Measurements from ENCODE around the gene YWHAE.
"Not testable (repeated sequence)": the region's sequence is repeated elsewhere in the genome, so short reads cannot be mapped to it uniquely, and the experiment has no call there.

Gene YWHAE

DNA sequence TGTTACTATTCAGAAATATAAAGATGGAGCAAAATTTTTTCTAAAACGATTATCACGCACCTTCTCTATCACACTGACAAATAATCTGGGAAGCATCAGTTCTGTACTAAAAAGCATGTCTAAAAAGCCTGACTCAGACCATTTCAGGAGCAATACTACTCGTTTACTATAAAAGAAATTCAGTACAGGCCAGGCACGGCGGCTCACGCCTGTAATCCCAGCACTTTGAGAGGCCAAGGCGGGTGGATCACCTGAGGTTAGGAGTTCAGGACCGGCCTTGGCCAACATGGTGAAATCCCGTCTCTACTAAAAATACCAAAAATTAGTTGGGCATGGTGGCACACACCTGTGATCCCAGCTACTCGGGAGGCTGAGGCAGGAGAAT is 21.6 kb downstream of the YWHAE start:
- not testable (repeated sequence) for H3K14ac ChIP-seq (ENCODE audit: low read length); H3K9me3 ChIP-seq (replicated peaks in 1 of 2; ENCODE audit: control insufficient read depth in 2 of 2, insufficient read depth in 1 of 2, low read depth in 1 of 2, low read length in 2 of 2); H3K4me1 ChIP-seq (ENCODE audit: control insufficient read depth in 2 of 2, insufficient read depth in 1 of 2, low read depth in 1 of 2, low read length in 2 of 2); H3K9ac ChIP-seq (ENCODE audit: low read depth, low read length, poor library complexity); H2AFZ ChIP-seq (ENCODE audit: low read length); H3K23ac ChIP-seq (ENCODE audit: low read depth, low read length, poor library complexity); H3K4me3 ChIP-seq (ENCODE audit: low read length in 2 of 2); H2BK15ac ChIP-seq (ENCODE audit: low read length); H3K18ac ChIP-seq (ENCODE audit: low read length); H3K4ac ChIP-seq (ENCODE audit: low read length); H2BK5ac ChIP-seq (ENCODE audit: low read length); H4K8ac ChIP-seq (ENCODE audit: low read depth, low read length); H3K27me3 ChIP-seq (ENCODE audit: control insufficient read depth in 3 of 3, insufficient read depth in 3 of 3, low read depth in 1 of 3, low read length in 3 of 3); H3K79me1 ChIP-seq (ENCODE audit: low read depth, low read length); H2BK12ac ChIP-seq (ENCODE audit: low read length); H3K27ac ChIP-seq (replicated peaks; ENCODE audit: low read length); H4K91ac ChIP-seq (ENCODE audit: low read depth, low read length, poor library complexity); DNase-seq (ENCODE audit: low spot score); H2AK5ac ChIP-seq (ENCODE audit: low read depth, low read length); H3K4me2 ChIP-seq (ENCODE audit: insufficient read depth, low read length, poor library complexity, severe bottlenecking); H2BK120ac ChIP-seq (ENCODE audit: low read depth, low read length)
- H3K36me3 ChIP-seq (replicated peaks in 1 of 2; ENCODE audit: control insufficient read depth in 2 of 2, insufficient read depth in 2 of 2, low read length in 2 of 2) = peaks cover 9 to 94% of the 10 kb centered on the region in 2 donors
- no CpG with 5 or more reads among the region's 10 CpGs for WGBS, 2 donors (ENCODE audit: extremely low coverage in 2 of 2, insufficient read length in 2 of 2, insufficient replicate concordance in 1 of 2)

DNA sequence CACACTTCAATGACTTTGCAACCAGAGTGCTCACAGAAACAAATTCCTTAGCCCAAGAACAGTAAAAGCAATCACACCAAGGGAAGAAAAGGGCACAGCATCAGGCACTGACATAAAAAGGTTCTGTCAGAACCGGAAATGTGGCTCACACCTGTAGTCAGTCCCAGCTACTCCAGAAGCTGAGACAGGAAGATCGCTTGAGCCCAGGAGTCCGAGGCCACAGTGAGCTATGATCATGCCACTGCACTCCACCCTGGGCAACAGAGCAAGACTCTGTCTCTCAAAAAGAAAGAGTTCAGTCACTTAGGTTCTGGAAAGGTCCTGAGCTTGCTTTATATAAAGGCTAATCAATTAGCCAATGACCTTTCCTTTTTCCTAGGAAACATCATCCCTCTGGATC is 22.7 kb downstream of the YWHAE start:
- Histone ChIP-seq H3K27me3 (ENCODE audit: control insufficient read depth in 3 of 3, insufficient read depth in 3 of 3, low read depth in 1 of 3, low read length in 3 of 3) (no peaks in the 10 kb centered on the region), H3K79me1 (ENCODE audit: low read depth, low read length) (no peaks in the 10 kb centered on the region), H2BK12ac (ENCODE audit: low read length) (no peak overlapping the region), H4K91ac (ENCODE audit: low read depth, low read length, poor library complexity) (no peak overlapping the region), H2AFZ (ENCODE audit: low read length) (no peak overlapping the region), H2AK5ac (ENCODE audit: low read depth, low read length) (no peak overlapping the region), H3K4me2 (ENCODE audit: insufficient read depth, low read length, poor library complexity, severe bottlenecking) (no peak overlapping the region), H3K4me3 (ENCODE audit: low read length in 2 of 2) (no peak overlapping the region), H3K18ac (ENCODE audit: low read length) (no peak overlapping the region), H3K4me1 (ENCODE audit: control insufficient read depth in 2 of 2, insufficient read depth in 1 of 2, low read depth in 1 of 2, low read length in 2 of 2) (peaks cover 0 to 4% of the 10 kb centered on the region in 2 donors), H2BK15ac (ENCODE audit: low read length) (no peak overlapping the region), H2BK120ac (ENCODE audit: low read depth, low read length) (no peak overlapping the region), H3K36me3 (replicated peaks in 1 of 2; ENCODE audit: control insufficient read depth in 2 of 2, insufficient read depth in 2 of 2, low read length in 2 of 2) (peaks cover 9 to 94% of the 10 kb centered on the region in 2 donors), H4K8ac (ENCODE audit: low read depth, low read length) (no peak overlapping the region), H3K23ac (ENCODE audit: low read depth, low read length, poor library complexity) (no peak overlapping the region), H3K27ac (replicated peaks; ENCODE audit: low read length) (no peak overlapping the region), H3K9ac (ENCODE audit: low read depth, low read length, poor library complexity) (no peak overlapping the region), H3K4ac (ENCODE audit: low read length) (no peak overlapping the region), H3K9me3 (replicated peaks in 1 of 2; ENCODE audit: control insufficient read depth in 2 of 2, insufficient read depth in 1 of 2, low read depth in 1 of 2, low read length in 2 of 2) (no peaks in the 10 kb centered on the region), H2BK5ac (ENCODE audit: low read length) (no peak overlapping the region), H3K14ac (ENCODE audit: low read length) (no peak overlapping the region)
- DNase-seq (ENCODE audit: low spot score) = no peak
- WGBS, 2 donors (ENCODE audit: extremely low coverage in 2 of 2, insufficient read length in 2 of 2, insufficient replicate concordance in 1 of 2) = no CpG with 5 or more reads among the region's 3 CpGs

DNA sequence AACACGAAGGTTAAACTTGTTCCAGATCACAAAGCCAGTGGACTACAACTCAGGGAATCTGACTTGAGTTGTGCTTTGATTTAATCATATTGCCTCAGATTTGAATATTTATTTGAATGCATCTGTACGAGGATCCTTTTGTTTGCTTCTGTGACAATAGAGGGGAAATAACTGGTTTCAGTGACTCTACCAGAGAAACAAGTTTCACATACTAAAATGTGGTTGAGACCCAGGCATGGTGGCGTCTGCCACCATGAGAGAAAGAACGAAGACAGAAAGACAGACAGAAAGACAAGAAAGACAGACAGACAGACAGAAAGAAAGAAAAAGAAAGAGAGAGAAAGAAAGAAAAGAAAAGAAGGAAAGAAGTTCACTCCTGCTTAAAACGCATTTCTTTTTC is 24.0 kb downstream of the YWHAE start:
- no CpG with 5 or more reads among the region's 5 CpGs for WGBS, 2 donors (ENCODE audit: extremely low coverage in 2 of 2, insufficient read length in 2 of 2, insufficient replicate concordance in 1 of 2)
- no peak overlapping the region for H3K4me2 ChIP-seq (ENCODE audit: insufficient read depth, low read length, poor library complexity, severe bottlenecking)
- H3K36me3 ChIP-seq (replicated peaks in 1 of 2; ENCODE audit: control insufficient read depth in 2 of 2, insufficient read depth in 2 of 2, low read length in 2 of 2) = peaks cover 9 to 96% of the 10 kb centered on the region in 2 donors
- no peak overlapping the region for H3K14ac ChIP-seq (ENCODE audit: low read length)
- no peak overlapping the region for H4K91ac ChIP-seq (ENCODE audit: low read depth, low read length, poor library complexity)
- no peak overlapping the region for H3K4me3 ChIP-seq (ENCODE audit: low read length in 2 of 2)
- H4K8ac ChIP-seq (ENCODE audit: low read depth, low read length) = no peak overlapping the region
- H3K4me1 ChIP-seq (ENCODE audit: control insufficient read depth in 2 of 2, insufficient read depth in 1 of 2, low read depth in 1 of 2, low read length in 2 of 2) = peaks cover 0 to 4% of the 10 kb centered on the region in 2 donors
- no peak overlapping the region for H3K23ac ChIP-seq (ENCODE audit: low read depth, low read length, poor library complexity)
- no peak overlapping the region for H3K18ac ChIP-seq (ENCODE audit: low read length)
- DNase-seq (ENCODE audit: low spot score) = no peak
- no peaks in the 10 kb centered on the region for H3K27me3 ChIP-seq (ENCODE audit: control insufficient read depth in 3 of 3, insufficient read depth in 3 of 3, low read depth in 1 of 3, low read length in 3 of 3)
- H3K27ac ChIP-seq (replicated peaks; ENCODE audit: low read length) = no peak overlapping the region
- H3K79me1 ChIP-seq (ENCODE audit: low read depth, low read length) = no peaks in the 10 kb centered on the region
- H3K4ac ChIP-seq (ENCODE audit: low read length) = no peak overlapping the region
- H2BK12ac ChIP-seq (ENCODE audit: low read length) = no peak overlapping the region
- H2BK120ac ChIP-seq (ENCODE audit: low read depth, low read length) = no peak overlapping the region
- H2BK5ac ChIP-seq (ENCODE audit: low read length) = no peak overlapping the region
- H2BK15ac ChIP-seq (ENCODE audit: low read length) = no peak overlapping the region
- H3K9me3 ChIP-seq (replicated peaks in 1 of 2; ENCODE audit: control insufficient read depth in 2 of 2, insufficient read depth in 1 of 2, low read depth in 1 of 2, low read length in 2 of 2) = no peaks in the 10 kb centered on the region
- no peak overlapping the region for H3K9ac ChIP-seq (ENCODE audit: low read depth, low read length, poor library complexity)
- no peak overlapping the region for H2AK5ac ChIP-seq (ENCODE audit: low read depth, low read length)
- H2AFZ ChIP-seq (ENCODE audit: low read length) = no peak overlapping the region

DNA sequence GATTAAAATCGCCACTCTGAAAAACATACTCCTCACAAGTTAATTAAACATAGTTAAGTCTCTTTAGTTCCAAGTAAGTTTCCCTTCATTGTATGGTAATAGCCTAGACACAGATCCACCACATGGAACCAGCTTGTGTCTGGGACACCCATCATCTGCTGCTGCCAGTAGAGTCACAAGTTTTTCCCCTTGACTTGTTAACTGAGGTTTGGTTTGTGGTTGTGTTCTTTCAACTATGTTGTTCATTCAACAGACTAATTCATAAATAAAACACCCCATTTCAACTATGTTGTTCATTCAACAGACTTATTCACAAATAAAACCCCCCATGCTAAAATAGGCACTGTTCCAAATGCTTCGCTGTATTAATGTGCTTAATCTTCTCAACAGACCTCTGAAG is 24.4 kb downstream of the YWHAE start:
- no peak overlapping the region for H3K23ac ChIP-seq (ENCODE audit: low read depth, low read length, poor library complexity)
- H2BK15ac ChIP-seq (ENCODE audit: low read length) = no peak overlapping the region
- no peaks in the 10 kb centered on the region for H3K27me3 ChIP-seq (ENCODE audit: control insufficient read depth in 3 of 3, insufficient read depth in 3 of 3, low read depth in 1 of 3, low read length in 3 of 3)
- no peak overlapping the region for H2BK120ac ChIP-seq (ENCODE audit: low read depth, low read length)
- no peak overlapping the region for H3K4me3 ChIP-seq (ENCODE audit: low read length in 2 of 2)
- no peak overlapping the region for H3K4ac ChIP-seq (ENCODE audit: low read length)
- no peak overlapping the region for H3K18ac ChIP-seq (ENCODE audit: low read length)
- H3K9ac ChIP-seq (ENCODE audit: low read depth, low read length, poor library complexity) = no peak overlapping the region
- H3K9me3 ChIP-seq (replicated peaks in 1 of 2; ENCODE audit: control insufficient read depth in 2 of 2, insufficient read depth in 1 of 2, low read depth in 1 of 2, low read length in 2 of 2) = no peaks in the 10 kb centered on the region
- no peak overlapping the region for H2BK12ac ChIP-seq (ENCODE audit: low read length)
- H2BK5ac ChIP-seq (ENCODE audit: low read length) = no peak overlapping the region
- H2AK5ac ChIP-seq (ENCODE audit: low read depth, low read length) = no peak overlapping the region
- H3K79me1 ChIP-seq (ENCODE audit: low read depth, low read length) = no peaks in the 10 kb centered on the region
- no peak overlapping the region for H3K4me2 ChIP-seq (ENCODE audit: insufficient read depth, low read length, poor library complexity, severe bottlenecking)
- H3K14ac ChIP-seq (ENCODE audit: low read length) = no peak overlapping the region
- peaks cover 11 to 96% of the 10 kb centered on the region in 2 donors for H3K36me3 ChIP-seq (replicated peaks in 1 of 2; ENCODE audit: control insufficient read depth in 2 of 2, insufficient read depth in 2 of 2, low read length in 2 of 2)
- no peak overlapping the region for H2AFZ ChIP-seq (ENCODE audit: low read length)
- no peak overlapping the region for H3K27ac ChIP-seq (replicated peaks; ENCODE audit: low read length)
- no peak overlapping the region for H4K91ac ChIP-seq (ENCODE audit: low read depth, low read length, poor library complexity)
- H3K4me1 ChIP-seq (ENCODE audit: control insufficient read depth in 2 of 2, insufficient read depth in 1 of 2, low read depth in 1 of 2, low read length in 2 of 2) = peaks cover 0 to 4% of the 10 kb centered on the region in 2 donors
- no CpG with 5 or more reads among the region's 2 CpGs for WGBS, 2 donors (ENCODE audit: extremely low coverage in 2 of 2, insufficient read length in 2 of 2, insufficient replicate concordance in 1 of 2)
- no peak overlapping the region for H4K8ac ChIP-seq (ENCODE audit: low read depth, low read length)
- DNase-seq (ENCODE audit: low spot score) = no peak

Measured in neuronal stem cell (in vitro differentiated cells).